HEK293 (cell line): ENCODE measurements around the gene MPZL1.

Source experiments
- CTCF ChIA-PET: fragments of 350-600 bp; formaldehyde crosslinking; extraction: SDS; loops from one replicate; lab custom pipeline; 2021; ENCODE audit warnings: antibody characterized with exemption; lab: Yijun Ruan, JAX
- POLR2A ChIA-PET: fragments of 300-600 bp; formaldehyde crosslinking; extraction: SDS; loops from one replicate; lab custom pipeline; 2020; ENCODE audit warnings: antibody characterized with exemption, inconsistent platforms; lab: Yijun Ruan, JAX
- H3K27ac ChIP-seq: fragments of 200-500 bp; sonication (Bioruptor generic); 2 replicates; pipeline ENCODE4 v1.5.1; 2014; ENCODE audit warnings: low read depth, low read length, control low read depth, inconsistent platforms; ENCODE audit errors: extremely low read depth
- H3K36me3 ChIP-seq, 2 experiments: fragments of 200-500 bp in 1 of 2; sonication (Bioruptor generic) in 1 of 2; 1 replicate in 1 of 2; 2 replicates in 1 of 2; pipeline ENCODE4 v1.5.1; 2014 to 2017; ENCODE audit warnings: inconsistent platforms in 2 of 2, low read length in 2 of 2; ENCODE audit not compliant: control insufficient read depth in 2 of 2, insufficient read depth in 1 of 2
- H3K4me1 ChIP-seq: fragments of 200-500 bp; sonication (Bioruptor generic); 2 replicates; pipeline ENCODE4 v1.5.1; 2014; ENCODE audit warnings: mild to moderate bottlenecking, low read length, inconsistent platforms; ENCODE audit not compliant: control insufficient read depth, insufficient read depth
- H3K4me3 ChIP-seq: 2 replicates; pipeline ENCODE4 v1.5.1; 2011; ENCODE audit warnings: low read depth, mild to moderate bottlenecking, control low read depth, low read length, moderate library complexity
- H3K9me3 ChIP-seq: fragments of 200-500 bp; sonication (Bioruptor generic); 2 replicates; pipeline ENCODE4 v1.5.1; 2014; ENCODE audit warnings: low read depth, low read length, inconsistent platforms; ENCODE audit not compliant: control insufficient read depth, insufficient read depth
- GLI2 ChIP-seq: fragments of 450-650 bp; formaldehyde crosslinking; IDR thresholded peaks from 2 replicates; pipeline ENCODE4; 2017; ENCODE audit warnings: missing biosample characterization, missing genetic modification characterization, low read depth, borderline replicate concordance
- PRDM10 ChIP-seq: fragments of 450-650 bp; formaldehyde crosslinking; IDR thresholded peaks from 2 replicates; pipeline ENCODE4 v1.5.1; 2016; ENCODE audit warnings: missing biosample characterization, missing genetic modification characterization
- RBAK ChIP-seq: fragments of 450-650 bp; formaldehyde crosslinking; IDR thresholded peaks from 2 replicates; pipeline ENCODE4 v1.5.1; 2016; ENCODE audit warnings: missing biosample characterization, missing genetic modification characterization
- ZFP3 ChIP-seq: fragments of 450-650 bp; formaldehyde crosslinking; IDR thresholded peaks from 2 replicates; pipeline ENCODE4 v1.5.1; 2016; ENCODE audit warnings: low read depth, missing biosample characterization, missing genetic modification characterization
- ZNF146 ChIP-seq: fragments of 450-650 bp; formaldehyde crosslinking; IDR thresholded peaks from 2 replicates; pipeline ENCODE4 v1.5.1; 2016; ENCODE audit warnings: missing biosample characterization, missing genetic modification characterization
- ZNF24 ChIP-seq: fragments of 450-650 bp; formaldehyde crosslinking; IDR thresholded peaks from 2 replicates; pipeline ENCODE4 v1.5.1; 2016; ENCODE audit warnings: missing biosample characterization, missing genetic modification characterization
- ZNF274 ChIP-seq, 2 experiments: fragments of 200-500 bp in 1 of 2; fragments of 450-650 bp in 1 of 2; sonication (Bioruptor generic) in 1 of 2; formaldehyde crosslinking in 1 of 2; IDR thresholded peaks; 2 replicates each; pipeline versions ENCODE4 v1.5.1 to v1.6.1; 2014 to 2016; ENCODE audit warnings: borderline replicate concordance in 1 of 2, inconsistent platforms in 1 of 2, low read length in 1 of 2, missing biosample characterization in 1 of 2, missing genetic modification characterization in 1 of 2
- ZNF354C ChIP-seq: fragments of 450-650 bp; formaldehyde crosslinking; IDR thresholded peaks from 2 replicates; pipeline ENCODE4 v1.5.1; 2016; ENCODE audit warnings: missing biosample characterization, missing genetic modification characterization, low read depth, borderline replicate concordance
- ZNF362 ChIP-seq: fragments of 450-650 bp; formaldehyde crosslinking; IDR thresholded peaks from 2 replicates; pipeline ENCODE4 v1.5.1; 2016; ENCODE audit warnings: missing biosample characterization, missing genetic modification characterization
- ZNF398 ChIP-seq: fragments of 450-650 bp; formaldehyde crosslinking; IDR thresholded peaks from 2 replicates; pipeline ENCODE4 v1.5.1; 2017; ENCODE audit warnings: missing biosample characterization, missing genetic modification characterization
- ZNF560 ChIP-seq: fragments of 450-650 bp; formaldehyde crosslinking; IDR thresholded peaks from 2 replicates; pipeline ENCODE4 v1.5.1; 2017; ENCODE audit warnings: missing biosample characterization, missing genetic modification characterization, borderline replicate concordance
- ZNF664 ChIP-seq: fragments of 450-650 bp; formaldehyde crosslinking; IDR thresholded peaks from 2 replicates; pipeline ENCODE4 v1.5.1; 2016; ENCODE audit warnings: missing biosample characterization, missing genetic modification characterization
- ZNF707 ChIP-seq: fragments of 450-650 bp; formaldehyde crosslinking; IDR thresholded peaks from 2 replicates; pipeline ENCODE4 v1.5.1; 2016; ENCODE audit warnings: missing biosample characterization, missing genetic modification characterization
- ZNF777 ChIP-seq: fragments of 450-650 bp; formaldehyde crosslinking; IDR thresholded peaks from 2 replicates; pipeline ENCODE4 v1.5.1; 2017; ENCODE audit warnings: missing biosample characterization, missing genetic modification characterization, borderline replicate concordance
- ZNF830 ChIP-seq: fragments of 450-650 bp; IDR thresholded peaks from 2 replicates; pipeline ENCODE4 v1.5.0; 2018; ENCODE audit warnings: missing biosample characterization, missing genetic modification characterization, low read depth, mild to moderate bottlenecking, moderate library complexity
- ZSCAN16 ChIP-seq: fragments of 450-650 bp; formaldehyde crosslinking; IDR thresholded peaks from 2 replicates; pipeline ENCODE4 v1.5.1; 2016; ENCODE audit warnings: missing biosample characterization, missing genetic modification characterization
- TF ChIP-seq, protein P1 (sequence below): fragments of 450-650 bp; formaldehyde crosslinking; IDR thresholded peaks from 2 replicates; pipeline ENCODE4 v1.5.1; 2016; ENCODE audit warnings: missing biosample characterization, missing genetic modification characterization
- TF ChIP-seq, protein P2 (sequence below): fragments of 450-650 bp; formaldehyde crosslinking; IDR thresholded peaks from 2 replicates; pipeline ENCODE4 v1.5.1; 2016; ENCODE audit warnings: missing biosample characterization, missing genetic modification characterization

Gene MPZL1

GRCh38 chr1:167773516-167773915, 51.7 kb downstream of the MPZL1 start:
- Histone ChIP-seq H3K4me1 (no peaks in the 10 kb centered on the region), H3K9me3 (no peaks in the 10 kb centered on the region), H3K36me3 (peaks cover 0 to 85% of the 10 kb centered on the region in 2 experiments; a peak in 2 of 3 replicates), H3K4me3 (no peak overlapping the region), H3K27ac (no peak overlapping the region)
- TF ChIP-seq GLI2 (tag by site-specific recombination) (no peak), ZNF664 (no peak), ZSCAN16 (tag by site-specific recombination) (no peak), ZNF274 (IDR thresholded peaks at IDR 0.05; ENCODE audit: low read length) (no peak), ZNF274 (tag by site-specific recombination; IDR thresholded peaks at IDR 0.05; ENCODE audit: borderline replicate concordance) (no peak), ZNF560 (no peak), ZNF830 (no peak), ZFP3 (tag by site-specific recombination) (no peak), ZNF354C (no peak), ZNF362 (no peak), ZNF707 (tag by site-specific recombination) (no peak), ZNF777 (tag by site-specific recombination) (no peak), ZNF146 (tag by site-specific recombination) (no peak), PRDM10 (tag by site-specific recombination) (no peak)
- TF ChIP-seq, protein P1, sequence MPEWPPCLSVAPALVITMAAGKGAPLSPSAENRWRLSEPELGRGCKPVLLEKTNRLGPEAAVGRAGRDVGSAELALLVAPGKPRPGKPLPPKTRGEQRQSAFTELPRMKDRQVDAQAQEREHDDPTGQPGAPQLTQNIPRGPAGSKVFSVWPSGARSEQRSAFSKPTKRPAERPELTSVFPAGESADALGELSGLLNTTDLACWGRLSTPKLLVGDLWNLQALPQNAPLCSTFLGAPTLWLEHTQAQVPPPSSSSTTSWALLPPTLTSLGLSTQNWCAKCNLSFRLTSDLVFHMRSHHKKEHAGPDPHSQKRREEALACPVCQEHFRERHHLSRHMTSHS: no peak
- CTCF ChIA-PET: no interaction called here
- POLR2A ChIA-PET: no interaction called here

- H3K4me1 ChIP-seq: no peaks in the 10 kb centered on the region
- H3K4me3 ChIP-seq: no peak overlapping the region
- ChIA-PET CTCF (interaction anchor here (0.6 kb wide), 1 partner anchor 341 kb away, joined by 4 read pairs; no protein-coding TSS in a partner anchor), POLR2A (no interaction called here)
- TF ChIP-seq, protein P2, sequence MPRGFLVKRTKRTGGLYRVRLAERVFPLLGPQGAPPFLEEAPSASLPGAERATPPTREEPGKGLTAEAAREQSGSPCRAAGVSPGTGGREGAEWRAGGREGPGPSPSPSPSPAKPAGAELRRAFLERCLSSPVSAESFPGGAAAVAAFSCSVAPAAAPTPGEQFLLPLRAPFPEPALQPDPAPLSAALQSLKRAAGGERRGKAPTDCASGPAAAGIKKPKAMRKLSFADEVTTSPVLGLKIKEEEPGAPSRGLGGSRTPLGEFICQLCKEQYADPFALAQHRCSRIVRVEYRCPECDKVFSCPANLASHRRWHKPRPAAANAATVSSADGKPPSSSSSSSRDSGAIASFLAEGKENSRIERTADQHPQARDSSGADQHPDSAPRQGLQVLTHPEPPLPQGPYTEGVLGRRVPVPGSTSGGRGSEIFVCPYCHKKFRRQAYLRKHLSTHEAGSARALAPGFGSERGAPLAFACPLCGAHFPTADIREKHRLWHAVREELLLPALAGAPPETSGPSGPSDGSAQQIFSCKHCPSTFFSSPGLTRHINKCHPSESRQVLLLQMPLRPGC: no peak
- TF ChIP-seq RBAK (no peak), ZNF24 (tag by site-specific recombination) (no peak), ZNF398 (tag by site-specific recombination) (no peak)
- peaks cover 3 to 76% of the 10 kb centered on the region in 2 experiments; a peak in 2 of 3 replicates for H3K36me3 ChIP-seq
- no peak overlapping the region for H3K27ac ChIP-seq
- H3K9me3 ChIP-seq: no peaks in the 10 kb centered on the region
Measured at GRCh38 chr1:167774710-167775109, 52.9 kb downstream of the MPZL1 start.
